GM18499 (cell line): ENCODE measurements around the gene HHIP.

Source experiments
- ATAC-seq: cut with Tn5 transposase; IDR thresholded peaks from one replicate; pipeline ENCODE4 v1.9.1; 2021; ENCODE audit warnings: moderate number of reproducible peaks; ENCODE audit not compliant: insufficient read depth, unreplicated experiment

HHIP gene

GRCh38 chr4:144701683-144702233 lies 55.8 kb downstream of the HHIP start:
- ATAC-seq: no peak

- no peak for ATAC-seq
Observed at GRCh38 chr4:144703494-144703893, 57.5 kb downstream of the HHIP start.

- no peak for ATAC-seq
Observed at GRCh38 chr4:144705601-144706590, 59.9 kb downstream of the HHIP start.

GRCh38 chr4:144709159-144709558 lies 63.2 kb downstream of the HHIP start:
- no peak for ATAC-seq

- ATAC-seq: no peak
Observed at GRCh38 chr4:144709793-144710525, 64.0 kb downstream of the HHIP start.

GRCh38 chr4:144710526-144710912 lies 64.6 kb downstream of the HHIP start:
- ATAC-seq: no peak

GRCh38 chr4:144711700-144712456 lies 65.9 kb downstream of the HHIP start:
- ATAC-seq: no peak

GRCh38 chr4:144712775-144713174 lies 66.8 kb downstream of the HHIP start:
- ATAC-seq: no peak

- no peak for ATAC-seq
Observed at GRCh38 chr4:144714166-144714565, 68.2 kb downstream of the HHIP start.

GRCh38 chr4:144715230-144715629 lies 69.3 kb downstream of the HHIP start:
- no peak for ATAC-seq

GRCh38 chr4:144716778-144717177 lies 70.8 kb downstream of the HHIP start:
- no peak for ATAC-seq

- ATAC-seq: no peak
Observed at GRCh38 chr4:144718958-144719512, 73.1 kb downstream of the HHIP start.

- ATAC-seq: no peak
Observed at GRCh38 chr4:144720491-144720890, 74.5 kb downstream of the HHIP start.

- no peak for ATAC-seq
Observed at GRCh38 chr4:144721994-144722393, 76.0 kb downstream of the HHIP start.

GRCh38 chr4:144723471-144723870 lies 77.5 kb downstream of the HHIP start:
- no peak for ATAC-seq

- no peak for ATAC-seq
Observed at GRCh38 chr4:144729175-144729574, 83.2 kb downstream of the HHIP start.

GRCh38 chr4:144732584-144733428 lies 86.8 kb downstream of the HHIP start:
- ATAC-seq: no peak

- ATAC-seq: no peak
Observed at GRCh38 chr4:144733566-144733965, 87.6 kb downstream of the HHIP start.

GRCh38 chr4:144734522-144734921 lies 88.6 kb downstream of the HHIP start:
- ATAC-seq: no peak
